GM23248 (cell line): ENCODE measurements around the gene CHRM4.
A peak's percentile ranks its signal among the peaks of the same experiment; 100 is the strongest.

ENCODE experiments used
- EZH2 ChIP-seq: fragments of 200-600 bp; sonication (generic); IDR thresholded peaks from 2 replicates; pipeline ENCODE4 v1.6.1; 2018; ENCODE audit warnings: antibody characterized with exemption, mild to moderate bottlenecking; ENCODE audit not compliant: insufficient read depth, poor library complexity, severe bottlenecking
- EZH2phosphoT487 ChIP-seq: fragments of 200-600 bp; sonication (generic); IDR thresholded peaks from 2 replicates; pipeline ENCODE4 v1.6.1; 2018; ENCODE audit warnings: antibody characterized with exemption, moderate library complexity, mild to moderate bottlenecking, low read depth; ENCODE audit not compliant: insufficient read depth

GRCh38 chr11:46388619-46389449, 2.7 kb downstream of the CHRM4 start:
- TF ChIP-seq EZH2phosphoT487 (no peak), EZH2 (peak; percentile 13)
